AG09309 (cell line): ENCODE data around the gene IL17F.

Experiments
- DNase-seq: peaks from one replicate; pipeline ENCODE4 v3.0.0-alpha.2; 2010; ENCODE audit warnings: low read depth
- H3K4me3 ChIP-seq: 2 replicates; pipeline ENCODE4 v1.5.1; 2011; ENCODE audit warnings: mild to moderate bottlenecking, low read depth, low read length, moderate library complexity; ENCODE audit not compliant: control insufficient read depth
- TF ChIP-seq, protein P1 (sequence below): IDR thresholded peaks from 2 replicates; pipeline ENCODE4 v1.5.1; 2011; ENCODE audit warnings: mild to moderate bottlenecking, low read depth, low read length, inconsistent platforms; ENCODE audit not compliant: insufficient read depth, control insufficient read depth; ENCODE audit errors: missing control alignments

IL17F gene

DNA sequence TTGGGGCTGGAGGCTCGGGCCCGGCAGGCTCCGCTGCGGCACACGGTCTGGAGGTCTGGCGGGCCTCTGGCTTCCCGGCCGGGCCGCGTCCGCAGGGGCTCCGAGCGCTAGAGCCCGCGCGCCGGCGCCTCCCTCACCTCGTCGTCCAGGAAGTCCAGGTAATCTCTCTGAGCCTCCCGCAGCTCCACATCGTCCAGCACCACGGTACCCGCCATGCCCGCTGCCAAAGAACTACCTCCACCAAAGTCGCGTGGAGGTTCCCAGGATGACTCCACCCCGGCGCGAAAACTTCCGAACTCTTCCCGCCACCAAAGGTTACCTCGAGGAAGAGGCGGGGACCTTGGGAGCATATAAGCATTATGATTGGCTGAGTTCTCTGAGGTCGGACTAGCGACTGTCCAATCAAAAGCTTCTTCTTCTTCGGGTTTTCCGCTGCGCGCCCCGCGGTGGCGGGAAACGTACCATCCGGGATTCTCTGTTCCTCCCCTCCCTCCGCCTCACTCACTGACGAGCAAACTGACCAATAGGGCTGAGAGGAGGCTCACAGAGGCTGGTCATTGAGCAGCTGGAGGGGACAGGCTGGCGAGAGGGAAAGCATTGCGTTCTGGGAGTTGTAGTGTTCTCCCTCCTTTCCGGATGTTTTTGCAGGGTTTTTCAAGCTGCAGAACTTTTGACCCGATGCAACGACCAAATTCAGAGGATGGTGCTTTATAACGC, 40.3 kb upstream of the IL17F start, which contains the start of gene MCM3:
TSS of gene MCM3 (minus strand) at position 283 of the 717 bp plus-strand sequence. CDS start at position 215, 68 bp downstream.
- peak; percentile 98 for DNase-seq
- peak within 1 kb of the TSS; percentile 92 for H3K4me3 ChIP-seq
- TF ChIP-seq, protein P1, sequence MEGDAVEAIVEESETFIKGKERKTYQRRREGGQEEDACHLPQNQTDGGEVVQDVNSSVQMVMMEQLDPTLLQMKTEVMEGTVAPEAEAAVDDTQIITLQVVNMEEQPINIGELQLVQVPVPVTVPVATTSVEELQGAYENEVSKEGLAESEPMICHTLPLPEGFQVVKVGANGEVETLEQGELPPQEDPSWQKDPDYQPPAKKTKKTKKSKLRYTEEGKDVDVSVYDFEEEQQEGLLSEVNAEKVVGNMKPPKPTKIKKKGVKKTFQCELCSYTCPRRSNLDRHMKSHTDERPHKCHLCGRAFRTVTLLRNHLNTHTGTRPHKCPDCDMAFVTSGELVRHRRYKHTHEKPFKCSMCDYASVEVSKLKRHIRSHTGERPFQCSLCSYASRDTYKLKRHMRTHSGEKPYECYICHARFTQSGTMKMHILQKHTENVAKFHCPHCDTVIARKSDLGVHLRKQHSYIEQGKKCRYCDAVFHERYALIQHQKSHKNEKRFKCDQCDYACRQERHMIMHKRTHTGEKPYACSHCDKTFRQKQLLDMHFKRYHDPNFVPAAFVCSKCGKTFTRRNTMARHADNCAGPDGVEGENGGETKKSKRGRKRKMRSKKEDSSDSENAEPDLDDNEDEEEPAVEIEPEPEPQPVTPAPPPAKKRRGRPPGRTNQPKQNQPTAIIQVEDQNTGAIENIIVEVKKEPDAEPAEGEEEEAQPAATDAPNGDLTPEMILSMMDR, result peak; percentile 1

DNA sequence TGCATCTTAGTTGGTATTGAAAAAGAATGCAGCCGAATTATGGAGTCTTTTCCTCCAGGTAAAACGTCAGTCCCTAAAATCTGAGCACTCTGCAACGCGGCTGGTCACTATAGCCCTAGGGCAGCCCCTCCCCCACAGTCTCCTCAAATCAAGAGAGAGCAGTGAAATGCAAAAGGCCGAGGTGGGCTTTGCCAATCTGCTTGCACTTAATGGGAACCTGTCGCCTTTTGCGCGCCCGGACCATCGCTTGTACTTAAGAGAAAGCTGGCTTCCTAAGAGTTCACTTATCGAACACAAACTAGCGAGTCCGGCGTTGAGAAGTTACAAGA, 39.8 kb upstream of the IL17F start:
- DNase-seq, result no peak
- TF ChIP-seq, protein P1, result no peak
- H3K4me3 ChIP-seq, result peak overlapping the region; percentile 92

DNA sequence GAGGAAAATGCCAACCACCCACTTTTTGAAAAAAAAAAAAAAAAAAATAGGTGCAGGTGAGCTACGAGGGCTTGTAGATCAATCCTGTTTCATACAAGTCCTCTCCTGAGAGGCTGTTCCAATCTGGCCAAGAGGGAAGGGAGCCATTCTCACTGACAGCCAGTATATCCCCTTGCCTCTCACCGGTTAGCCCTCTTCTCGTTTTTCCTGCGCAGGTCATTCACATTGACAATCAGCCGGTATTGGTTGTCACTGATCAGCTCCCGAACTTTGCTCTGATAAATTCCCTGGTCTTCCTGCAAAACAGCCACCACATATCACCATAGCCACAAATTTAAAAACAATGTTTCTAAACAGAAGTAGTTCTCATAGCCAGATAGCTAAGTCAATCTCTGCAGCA, 38.8 kb upstream of the IL17F start:
- DNase-seq, result no peak
- H3K4me3 ChIP-seq, result no peak overlapping the region
- TF ChIP-seq, protein P1, result no peak

DNA sequence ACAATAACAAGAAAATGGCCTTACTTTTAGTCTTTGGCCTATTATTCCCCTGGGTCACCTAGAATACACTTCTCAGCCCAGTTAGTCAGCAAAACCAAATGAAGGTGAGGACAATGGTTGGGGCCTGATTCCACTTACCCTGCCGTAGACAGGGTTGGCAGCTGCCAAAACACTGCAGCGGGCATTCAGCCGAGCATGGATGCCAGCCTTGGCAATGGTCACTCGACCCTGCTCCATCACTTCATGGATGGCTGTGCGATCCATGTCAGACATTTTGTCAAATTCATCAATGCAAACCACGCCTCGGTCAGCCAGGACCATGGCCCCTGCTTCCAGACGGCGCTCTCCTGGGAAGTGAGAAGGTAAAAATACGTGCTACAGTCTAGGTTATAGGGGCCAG, 31.8 kb upstream of the IL17F start:
- DNase-seq, result no peak
- H3K4me3 ChIP-seq, result no peak overlapping the region
- TF ChIP-seq, protein P1, result no peak

DNA sequence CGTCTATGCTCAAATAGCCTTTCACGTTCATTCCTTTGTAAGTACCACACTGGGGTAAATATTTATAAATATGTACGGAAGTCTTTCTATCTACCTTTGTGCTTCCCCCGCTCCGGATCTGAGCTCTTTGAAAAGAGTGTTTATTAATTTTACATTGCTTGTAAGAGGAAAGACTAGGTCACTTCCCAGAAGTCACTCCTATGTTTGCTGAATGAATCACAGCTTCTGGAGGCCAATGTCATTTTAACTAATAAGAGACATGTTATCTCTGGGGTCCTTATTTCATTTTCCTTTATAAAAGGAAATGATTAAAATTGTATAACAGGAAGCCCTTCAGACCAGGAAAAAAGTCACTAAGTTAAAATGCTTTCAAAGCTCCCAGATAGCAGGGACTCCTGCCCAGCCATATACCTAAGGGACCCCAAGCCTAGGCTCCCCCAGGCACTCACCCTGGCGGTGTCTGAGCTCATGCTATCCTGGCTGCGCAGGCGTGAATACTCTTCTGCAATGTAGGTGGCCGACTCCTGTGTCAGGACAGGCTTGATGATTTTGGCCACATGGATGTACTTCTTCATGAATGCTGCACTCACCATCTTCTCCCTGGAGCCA, 27.7 kb upstream of the IL17F start:
- H3K4me3 ChIP-seq, result no peak overlapping the region
- TF ChIP-seq, protein P1, result no peak
- no peak for DNase-seq

DNA sequence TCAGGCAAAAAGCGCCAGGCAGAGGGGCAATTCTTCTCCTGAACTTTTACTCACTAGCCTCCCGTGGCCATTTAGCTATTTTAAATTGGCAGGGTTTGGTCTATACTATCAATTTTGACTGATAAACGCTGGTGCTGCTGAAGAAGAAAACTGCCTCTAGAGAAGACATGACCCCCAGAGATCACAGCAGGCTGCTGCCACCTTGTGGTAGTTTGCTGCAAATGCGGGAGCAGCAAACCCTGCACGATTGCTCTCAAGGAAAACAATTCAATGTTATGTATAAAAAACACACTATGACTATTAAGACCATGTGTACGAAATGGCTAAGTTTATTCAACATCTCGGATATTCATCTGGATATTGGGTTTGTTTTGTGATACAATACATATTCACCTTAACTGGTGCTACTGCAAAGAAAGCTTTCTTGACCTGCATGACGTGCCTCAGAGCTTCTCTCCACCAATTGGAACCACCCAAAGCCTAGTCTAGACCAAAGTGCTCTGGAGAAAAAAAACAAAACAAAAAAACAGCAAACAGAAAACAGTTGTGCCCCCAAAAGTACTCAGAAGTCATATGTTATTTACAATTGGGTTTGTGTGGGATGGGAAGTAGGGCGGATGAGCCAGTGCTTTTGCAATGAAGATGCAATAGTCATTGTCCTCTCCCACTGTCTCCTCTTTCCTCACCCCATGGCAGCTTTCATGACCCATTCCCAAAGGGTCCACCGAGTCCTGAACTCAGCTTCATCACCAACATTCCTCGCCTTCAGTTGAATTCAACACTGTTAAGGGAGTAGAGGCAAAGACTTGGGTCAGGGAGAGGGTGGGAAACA, 19.6 kb upstream of the IL17F start:
- TF ChIP-seq, protein P1, result peak; percentile 98
- no peak overlapping the region for H3K4me3 ChIP-seq
- peak; percentile 35 for DNase-seq
